GM10847 (cell line): ENCODE measurements around the gene SLC43A3.

Source experiments
- POLR2A ChIP-seq: IDR thresholded peaks from 2 replicates; pipeline ENCODE4 v1.6.1; 2011; ENCODE audit not compliant: insufficient read length; ENCODE audit errors: extremely low read depth

Gene SLC43A3

GRCh38 chr11:57424792-57425564 is 1.9 kb downstream of the SLC43A3 start:
- peak; percentile 45 for TF ChIP-seq POLR2A

GRCh38 chr11:57424137-57424791 is 2.7 kb downstream of the SLC43A3 start:
- no peak for TF ChIP-seq POLR2A

GRCh38 chr11:57422669-57423068 is 4.3 kb downstream of the SLC43A3 start:
- no peak for TF ChIP-seq POLR2A

- no peak for TF ChIP-seq POLR2A
Measured at GRCh38 chr11:57421805-57422204, 5.1 kb downstream of the SLC43A3 start.

- TF ChIP-seq POLR2A: no peak
Measured at GRCh38 chr11:57421066-57421465, 5.9 kb downstream of the SLC43A3 start.

GRCh38 chr11:57419146-57419545 is 7.8 kb downstream of the SLC43A3 start:
- TF ChIP-seq POLR2A: no peak

GRCh38 chr11:57418131-57418530 is 8.8 kb downstream of the SLC43A3 start:
- no peak for TF ChIP-seq POLR2A

GRCh38 chr11:57417056-57417455 is 9.9 kb downstream of the SLC43A3 start:
- TF ChIP-seq POLR2A: no peak

- TF ChIP-seq POLR2A: no peak
Measured at GRCh38 chr11:57416436-57416835, 10.5 kb downstream of the SLC43A3 start.

- no peak for TF ChIP-seq POLR2A
Measured at GRCh38 chr11:57414612-57415212, 12.2 kb downstream of the SLC43A3 start.

- TF ChIP-seq POLR2A: no peak
Measured at GRCh38 chr11:57413681-57414080, 13.2 kb downstream of the SLC43A3 start.

GRCh38 chr11:57410287-57410686 is 16.6 kb downstream of the SLC43A3 start:
- TF ChIP-seq POLR2A: no peak

- no peak for TF ChIP-seq POLR2A
Measured at GRCh38 chr11:57409321-57410100, 17.4 kb downstream of the SLC43A3 start.

GRCh38 chr11:57408771-57409170 is 18.1 kb downstream of the SLC43A3 start:
- TF ChIP-seq POLR2A: no peak

- no peak for TF ChIP-seq POLR2A
Measured at GRCh38 chr11:57407941-57408475, 18.9 kb downstream of the SLC43A3 start.

GRCh38 chr11:57407010-57407920 is 19.7 kb downstream of the SLC43A3 start:
- TF ChIP-seq POLR2A: no peak
